Right lung (tissue), 10 donors: Measurements from ENCODE around the gene COPB1. TPM values are rescaled to one million over a fixed set of nuclear protein-coding genes. Genes with fewer than 3 reads are reported as not detected.
"Not testable (repeated sequence)": the region's sequence is repeated elsewhere in the genome, so short reads cannot be mapped to it uniquely, and the experiment has no call there.

Experiments
- DNase-seq, 2 donors: peaks; one replicate each; pipeline ENCODE4 v3.0.0-alpha.2; 2013
- long read RNA-seq, 8 donors: transcript quantifications; one replicate each; lab custom pipeline, GENCODE V29; 2026
- polyA plus RNA-seq, 5 donors: library from polyadenylated mRNA; unstranded; fragments of 120-200 nt; gene quantifications; one replicate each; pipeline versions ENCODE4 v1.2.1 to v1.2.3, GENCODE V29; 2013; ENCODE audit warnings: inconsistent platforms in 1 of 5, low replicate concordance in 1 of 5; ENCODE audit not compliant: insufficient read length in 5 of 5, insufficient read depth in 1 of 5

COPB1 gene, protein sequence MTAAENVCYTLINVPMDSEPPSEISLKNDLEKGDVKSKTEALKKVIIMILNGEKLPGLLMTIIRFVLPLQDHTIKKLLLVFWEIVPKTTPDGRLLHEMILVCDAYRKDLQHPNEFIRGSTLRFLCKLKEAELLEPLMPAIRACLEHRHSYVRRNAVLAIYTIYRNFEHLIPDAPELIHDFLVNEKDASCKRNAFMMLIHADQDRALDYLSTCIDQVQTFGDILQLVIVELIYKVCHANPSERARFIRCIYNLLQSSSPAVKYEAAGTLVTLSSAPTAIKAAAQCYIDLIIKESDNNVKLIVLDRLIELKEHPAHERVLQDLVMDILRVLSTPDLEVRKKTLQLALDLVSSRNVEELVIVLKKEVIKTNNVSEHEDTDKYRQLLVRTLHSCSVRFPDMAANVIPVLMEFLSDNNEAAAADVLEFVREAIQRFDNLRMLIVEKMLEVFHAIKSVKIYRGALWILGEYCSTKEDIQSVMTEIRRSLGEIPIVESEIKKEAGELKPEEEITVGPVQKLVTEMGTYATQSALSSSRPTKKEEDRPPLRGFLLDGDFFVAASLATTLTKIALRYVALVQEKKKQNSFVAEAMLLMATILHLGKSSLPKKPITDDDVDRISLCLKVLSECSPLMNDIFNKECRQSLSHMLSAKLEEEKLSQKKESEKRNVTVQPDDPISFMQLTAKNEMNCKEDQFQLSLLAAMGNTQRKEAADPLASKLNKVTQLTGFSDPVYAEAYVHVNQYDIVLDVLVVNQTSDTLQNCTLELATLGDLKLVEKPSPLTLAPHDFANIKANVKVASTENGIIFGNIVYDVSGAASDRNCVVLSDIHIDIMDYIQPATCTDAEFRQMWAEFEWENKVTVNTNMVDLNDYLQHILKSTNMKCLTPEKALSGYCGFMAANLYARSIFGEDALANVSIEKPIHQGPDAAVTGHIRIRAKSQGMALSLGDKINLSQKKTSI
- polyA plus RNA-seq: 100 to 1,000 TPM; 124 to 154 (median 143) TPM
- long read RNA-seq, donor 1, transcript COPB1-202 (22 exons, 3,382 nt): major isoform, 16 of 43 reads
- long read RNA-seq, donor 1, partial matches to known transcripts: 21 of 43 reads
- long read RNA-seq, donor 1, other reads (novel, unspliced or antisense): 5 of 43 reads
- long read RNA-seq, donor 2, transcript COPB1-202 (22 exons, 3,382 nt): major isoform, 10 of 31 reads
- long read RNA-seq, donor 2, partial matches to known transcripts: 14 of 31 reads
- long read RNA-seq, donor 2, other reads (novel, unspliced or antisense): 5 of 31 reads
- long read RNA-seq, donor 3, transcript COPB1-202 (22 exons, 3,382 nt): major isoform, 20 of 25 reads
- long read RNA-seq, donor 3, partial matches to known transcripts: 5 of 25 reads
- long read RNA-seq, donor 3, other reads (novel, unspliced or antisense): 0 of 25 reads
- long read RNA-seq, donor 4, transcript COPB1-202 (22 exons, 3,382 nt): major isoform, 5 of 26 reads
- long read RNA-seq, donor 4, partial matches to known transcripts: 21 of 26 reads
- long read RNA-seq, donor 4, other reads (novel, unspliced or antisense): 0 of 26 reads
- long read RNA-seq, donor 5, transcript COPB1-202 (22 exons, 3,382 nt): major isoform, 14 of 51 reads
- long read RNA-seq, donor 5, partial matches to known transcripts: 29 of 51 reads
- long read RNA-seq, donor 5, other reads (novel, unspliced or antisense): 7 of 51 reads
- long read RNA-seq, donor 6, transcript COPB1-202 (22 exons, 3,382 nt): major isoform, 22 of 55 reads
- long read RNA-seq, donor 6, partial matches to known transcripts: 25 of 55 reads
- long read RNA-seq, donor 6, other reads (novel, unspliced or antisense): 6 of 55 reads
- long read RNA-seq, donor 7, transcript COPB1-202 (22 exons, 3,382 nt): major isoform, 8 of 10 reads
- long read RNA-seq, donor 7, partial matches to known transcripts: 0 of 10 reads
- long read RNA-seq, donor 7, other reads (novel, unspliced or antisense): 0 of 10 reads
- long read RNA-seq, donor 8, transcript COPB1-202 (22 exons, 3,382 nt): major isoform, 6 of 6 reads
- long read RNA-seq, donor 8, partial matches to known transcripts: 0 of 6 reads
- long read RNA-seq, donor 8, other reads (novel, unspliced or antisense): 0 of 6 reads

GRCh38 chr11:14499560-14500180 lies at the start of gene COPB1:
Gene COPB1, minus strand, starts transcription at chr11:14499811. Its CDS starts 883 bp downstream, at chr11:14498928.
- peak; percentile 93 to 94 for DNase-seq

- DNase-seq: no peak
Measured at GRCh38 chr11:14547440-14547839, 47.8 kb upstream of the COPB1 start.

GRCh38 chr11:14546672-14547071 lies 47.1 kb upstream of the COPB1 start:
- DNase-seq: no peak

- no peak for DNase-seq
Measured at GRCh38 chr11:14544611-14545010, 45.0 kb upstream of the COPB1 start.

DNA sequence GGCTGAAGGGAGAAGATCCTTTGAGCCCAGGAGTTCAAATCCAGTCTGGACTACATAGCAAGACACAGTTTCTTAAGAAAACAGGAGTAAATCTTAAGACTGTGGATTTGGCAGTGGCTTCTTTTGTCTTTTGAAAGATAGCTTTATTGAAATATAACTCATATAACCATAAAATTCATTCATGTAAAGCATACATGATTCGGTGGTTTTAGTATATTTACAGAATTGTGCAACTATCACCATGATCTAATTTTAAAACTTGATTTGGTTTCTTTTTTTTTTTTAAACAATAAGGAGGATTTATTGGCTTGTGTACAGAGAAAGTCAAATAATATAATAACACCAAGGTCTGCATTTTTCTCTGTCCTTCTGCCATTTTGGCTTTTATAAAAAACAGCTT lies 43.6 kb upstream of the COPB1 start:
- DNase-seq: no peak

- no peak for DNase-seq
Measured at GRCh38 chr11:14542324-14542723, 42.7 kb upstream of the COPB1 start.

- DNase-seq: peak in 1 of 2 donors; percentile 58
Measured at GRCh38 chr11:14541192-14541947, 41.8 kb upstream of the COPB1 start.

- DNase-seq: no peak
Measured at GRCh38 chr11:14539982-14540421, 40.4 kb upstream of the COPB1 start.

GRCh38 chr11:14538926-14539554 lies 39.4 kb upstream of the COPB1 start:
- DNase-seq: no peak

DNA sequence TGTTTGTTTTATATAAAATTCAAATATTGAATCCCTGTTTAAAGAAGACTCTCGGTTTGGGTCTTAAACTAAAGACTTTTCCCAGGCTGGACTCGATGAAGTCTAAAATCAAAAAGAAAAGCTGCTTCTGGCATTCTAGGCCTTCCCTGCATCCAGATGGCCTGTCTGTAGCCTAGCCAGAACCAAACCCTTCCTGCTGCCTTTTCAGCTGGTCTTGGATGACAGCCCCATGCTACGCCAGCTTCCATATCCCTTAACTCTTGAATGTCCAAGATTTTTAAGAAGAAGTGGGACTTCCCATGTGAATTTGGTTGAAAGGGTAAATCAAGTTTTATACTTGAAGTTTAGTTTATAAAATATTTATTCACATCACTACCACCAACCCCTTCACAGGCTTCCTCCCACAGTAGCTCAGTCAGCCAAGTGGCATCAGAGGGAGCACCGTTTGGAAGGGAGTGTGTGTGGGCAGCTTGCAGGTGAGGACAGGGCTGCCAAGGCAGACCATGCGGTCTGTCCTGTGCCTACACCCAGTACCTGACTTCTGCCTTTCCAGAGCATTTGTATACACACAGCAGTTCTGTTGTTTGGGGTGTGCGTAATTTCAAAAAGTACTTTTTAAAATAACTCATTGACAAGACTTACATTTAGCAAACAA lies 38.8 kb upstream of the COPB1 start:
- DNase-seq: no peak

DNA sequence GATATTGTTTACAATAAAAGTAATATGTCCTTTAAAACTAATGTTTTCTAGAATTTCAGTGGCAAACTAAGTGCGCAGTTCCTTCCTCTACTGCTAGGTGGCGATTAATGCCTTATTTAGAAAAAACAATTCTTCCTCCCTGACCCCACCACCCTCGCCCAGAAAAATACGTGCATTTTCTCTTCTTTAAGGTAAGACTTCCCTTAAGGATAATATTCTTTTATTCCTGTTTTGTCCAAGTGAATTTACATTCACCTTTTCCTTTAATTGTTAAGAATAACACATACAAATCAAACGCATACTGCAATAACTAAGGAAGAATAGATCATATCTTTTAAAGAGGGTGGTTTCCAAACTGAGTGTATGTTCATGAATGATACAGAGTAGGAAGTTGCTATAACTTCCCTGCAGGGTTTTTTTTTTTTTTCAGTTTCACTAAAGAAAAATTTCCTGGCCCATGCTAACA lies 37.6 kb upstream of the COPB1 start:
- peak in 1 of 2 donors; percentile 40 for DNase-seq

DNA sequence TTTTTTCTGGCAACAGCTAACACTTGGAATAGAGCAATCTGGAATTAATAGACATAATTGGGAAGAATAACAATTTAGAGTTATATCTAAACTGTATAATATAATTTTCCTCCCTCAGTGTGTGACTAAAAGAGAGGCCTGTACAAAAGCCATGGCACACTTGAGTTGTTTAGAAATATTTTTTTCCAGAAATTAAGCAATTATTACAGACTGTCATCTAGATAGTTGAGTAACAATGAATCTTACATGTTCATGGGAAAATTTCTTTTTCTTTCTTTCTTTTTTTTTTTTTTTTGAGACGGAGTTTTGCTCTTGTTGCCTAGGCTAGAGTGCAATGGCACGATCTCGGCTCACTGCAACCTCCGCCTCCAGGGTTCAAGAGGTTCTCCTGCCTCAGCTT lies 35.6 kb upstream of the COPB1 start:
- DNase-seq: not testable (repeated sequence)

DNA sequence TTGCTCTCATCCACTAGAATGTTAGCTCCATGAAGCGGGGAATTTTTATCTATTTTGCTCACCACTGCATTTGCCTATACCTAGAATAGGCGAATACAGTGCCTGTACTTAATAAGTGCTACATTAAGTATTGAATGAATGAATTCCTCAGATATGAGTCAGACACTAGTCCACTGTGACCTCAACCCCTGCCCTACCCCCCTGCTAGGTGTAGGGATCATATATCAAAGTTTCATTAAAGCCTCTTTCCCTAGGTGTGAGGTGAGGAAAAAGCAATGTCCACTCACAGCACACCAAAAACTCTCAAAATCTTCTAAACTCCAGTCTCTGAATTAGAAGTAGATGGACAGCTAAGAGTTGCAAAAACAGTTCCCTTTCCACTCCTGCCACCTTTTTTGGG lies 30.3 kb upstream of the COPB1 start:
- no peak for DNase-seq

DNA sequence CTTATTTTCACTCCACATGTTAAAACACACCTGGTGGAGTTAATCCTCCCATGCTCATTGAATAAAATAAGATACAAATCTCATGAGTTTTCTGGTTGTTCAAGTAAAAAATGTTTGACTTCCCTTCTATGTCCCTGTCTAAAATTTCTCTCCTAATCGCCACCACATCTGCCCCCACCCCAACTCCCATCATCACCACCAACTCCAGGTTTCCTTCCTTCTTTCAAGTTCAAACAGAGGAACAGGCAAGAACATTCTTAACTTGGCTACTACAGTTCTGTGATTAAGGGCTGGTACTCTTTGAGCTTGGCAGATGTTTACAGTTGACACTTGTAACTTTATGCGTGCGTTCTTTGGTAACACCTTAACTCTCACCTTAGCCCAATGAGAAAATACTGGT lies 29.7 kb upstream of the COPB1 start:
- DNase-seq: no peak

DNA sequence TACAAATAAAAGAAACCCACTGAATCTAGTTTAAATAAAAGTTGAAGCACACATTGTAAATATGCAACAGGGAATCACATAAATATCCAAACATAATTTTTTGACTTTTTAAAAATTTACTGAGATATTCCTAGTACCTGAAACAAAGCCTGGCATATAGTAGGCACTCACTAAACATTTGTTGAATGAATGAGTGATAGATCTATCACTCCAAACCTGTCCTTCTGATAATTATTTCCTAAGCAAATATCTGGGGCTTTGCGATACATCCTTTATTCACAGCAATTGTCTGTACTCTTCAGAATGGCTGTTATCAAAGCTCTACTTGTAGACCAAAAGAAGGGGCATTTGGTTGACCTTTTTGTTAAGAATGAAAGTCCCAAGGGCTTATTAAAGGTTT lies 23.2 kb upstream of the COPB1 start:
- DNase-seq: no peak

GRCh38 chr11:14522245-14522644 lies 22.6 kb upstream of the COPB1 start:
- DNase-seq: no peak

GRCh38 chr11:14520747-14521151 lies 21.1 kb upstream of the COPB1 start:
- DNase-seq: no peak
